HUDEP-2 (cell line): ENCODE measurements around the gene HOXB3.

Source experiments
- DNase-seq, 76 experiments: peaks; one replicate each; lab custom pipeline; 2025; ENCODE audit not compliant: unreplicated experiment in 76 of 76; lab: John Stamatoyannopoulos, UW

The HOXB3 gene

GRCh38 chr17:48626245-48627117 is 36.4 kb upstream of the HOXB3 start, which contains the start of gene HOXB9:
TSS of gene HOXB9 (minus strand) at chr17:48626358. CDS start at chr17:48626269, 89 bp downstream.
- peak in 1 of 76 experiments; percentile 34 for DNase-seq

- DNase-seq, result peak in 35 of 76 experiments; percentile 3 to 48 (median 23)
These were observed 35.6 kb upstream of the HOXB3 start for GRCh38 chr17:48625495-48626244.

- no peak for DNase-seq
These were observed 34.8 kb upstream of the HOXB3 start for GRCh38 chr17:48624544-48625494.

GRCh38 chr17:48624118-48624517 is 34.1 kb upstream of the HOXB3 start:
- DNase-seq, result no peak

GRCh38 chr17:48623583-48623982 is 33.5 kb upstream of the HOXB3 start:
- no peak for DNase-seq

- DNase-seq, result no peak
These were observed 32.8 kb upstream of the HOXB3 start for GRCh38 chr17:48622857-48623256.

GRCh38 chr17:48621410-48622392 is 31.7 kb upstream of the HOXB3 start:
- no peak for DNase-seq

- DNase-seq, result no peak
These were observed 30.6 kb upstream of the HOXB3 start for GRCh38 chr17:48620461-48621139.

- DNase-seq, result no peak
These were observed 29.9 kb upstream of the HOXB3 start for GRCh38 chr17:48619826-48620449.

GRCh38 chr17:48618256-48618896 is 28.3 kb upstream of the HOXB3 start:
- DNase-seq, result peak in 67 of 76 experiments; percentile 9 to 86 (median 67)

GRCh38 chr17:48617471-48618255 is 27.6 kb upstream of the HOXB3 start:
- DNase-seq, result no peak

- no peak for DNase-seq
These were observed 26.9 kb upstream of the HOXB3 start for GRCh38 chr17:48616717-48617470.

- DNase-seq, result no peak
These were observed 26.1 kb upstream of the HOXB3 start for GRCh38 chr17:48615963-48616716.

GRCh38 chr17:48615047-48615962 is 25.3 kb upstream of the HOXB3 start, which contains the start of gene HOXB8:
TSS of gene HOXB8 (minus strand) at chr17:48615292. CDS start at chr17:48614704, 588 bp downstream.
- no peak for DNase-seq
